CD4-positive, alpha-beta T cell (primary cell): ENCODE results near the gene LYPD3. TPM values are rescaled to one million over a fixed set of nuclear protein-coding genes. Genes with fewer than 3 reads are reported as not detected.

ENCODE experiments used
- ATAC-seq: fragments of 200-7000 bp; cut with Tn5 transposase; one replicate; pipeline ENCODE4 v1.10.0; 2022; ENCODE audit warnings: mild to moderate bottlenecking; ENCODE audit not compliant: poor library complexity
- CTCF ChIA-PET: fragments of 350-600 bp; sonication (Branson Sonifier 250); formaldehyde crosslinking; loops from one replicate; lab custom pipeline; 2021; ENCODE audit warnings: antibody characterized with exemption, inconsistent platforms; lab: Charles Lee
- POLR2A ChIA-PET: fragments of 350-600 bp; sonication (Branson Sonifier 250); formaldehyde crosslinking; loops from one replicate; lab custom pipeline; 2021; ENCODE audit warnings: antibody characterized with exemption, inconsistent platforms; lab: Charles Lee
- DNase-seq, 14 experiments: peaks; one replicate each; pipeline ENCODE4 v3.0.0-alpha.2; 2013 to 2020; ENCODE audit warnings: mixed read lengths in 2 of 14
- H3K27ac ChIP-seq, 2 donors: one replicate each; pipeline versions ENCODE4 v1.5.1 to v1.7.0; 2013; ENCODE audit warnings: low read length in 2 of 2, low read depth in 1 of 2, mild to moderate bottlenecking in 1 of 2
- H3K27me3 ChIP-seq, 2 experiments: 1 replicate in 1 of 2; 2 replicates in 1 of 2; pipeline versions ENCODE4 v1.6.1 to v1.7.0; 2013; ENCODE audit warnings: low read length in 2 of 2, control low read depth in 1 of 2, mild to moderate bottlenecking in 1 of 2, moderate library complexity in 1 of 2; ENCODE audit not compliant: insufficient read depth in 2 of 2, control insufficient read depth in 1 of 2
- H3K36me3 ChIP-seq: one replicate; pipeline ENCODE4 v1.6.1; 2013; ENCODE audit warnings: low read length, control low read depth; ENCODE audit not compliant: insufficient read depth
- H3K4me1 ChIP-seq: one replicate; pipeline ENCODE4 v1.6.1; 2013; ENCODE audit warnings: low read length, control low read depth; ENCODE audit not compliant: insufficient read depth
- H3K4me3 ChIP-seq: one replicate; pipeline ENCODE4 v1.5.1; 2013; ENCODE audit warnings: mild to moderate bottlenecking, low read length, moderate library complexity
- H3K9me3 ChIP-seq, 2 experiments: 1 replicate in 1 of 2; 2 replicates in 1 of 2; pipeline versions ENCODE4 v1.6.1 to v1.7.0; 2013; ENCODE audit warnings: low read length in 2 of 2, mild to moderate bottlenecking in 2 of 2, control low read depth in 1 of 2, moderate library complexity in 1 of 2; ENCODE audit not compliant: control insufficient read depth in 1 of 2, insufficient read depth in 1 of 2
- H3K27ac Mint-ChIP-seq: one replicate; pipeline ENCODE4 v1.8.0; 2020; ENCODE audit warnings: mixed read lengths
- H3K27me3 Mint-ChIP-seq: one replicate; pipeline ENCODE4 v1.8.0; 2021; ENCODE audit warnings: mixed read lengths
- H3K36me3 Mint-ChIP-seq: one replicate; pipeline ENCODE4 v1.8.0; 2021; ENCODE audit warnings: low read depth, mixed read lengths
- H3K4me1 Mint-ChIP-seq: one replicate; pipeline ENCODE4 v1.8.0; 2021; ENCODE audit warnings: low read depth, mixed read lengths
- H3K4me3 Mint-ChIP-seq: one replicate; pipeline ENCODE4 v1.8.0; 2020; ENCODE audit warnings: mild to moderate bottlenecking, mixed read lengths
- H3K9me3 Mint-ChIP-seq: one replicate; pipeline ENCODE4 v1.8.0; 2020; ENCODE audit warnings: mixed read lengths
- intact Hi-C, 2 experiments: fragments of 100-400 bp; cut with DNase I in 1 of 2; cut with micrococcal nuclease in 1 of 2; formaldehyde crosslinking; loops; one replicate each; pipeline versions ENCODE4 v1.15.1 to v1.9.0; 2023 to 2025; cut with DNase I, micrococcal nuclease
- total RNA-seq, 174 experiments: library from RNA in 2 of 174; stranded (reverse) in 2 of 174; gene quantifications; one replicate each; pipeline ENCODE4 v1.2.3 and lab custom pipeline; 2021 to 2026
- TF ChIP-seq, protein P1 (sequence below): fragments of 200-600 bp; IDR thresholded peaks from one replicate; pipeline ENCODE4 v1.8.0; 2022; ENCODE audit warnings: antibody characterized with exemption, mild to moderate bottlenecking

LYPD3 gene
- total RNA-seq, 2 experiments from 2014 or later: 35.6 to 37.3 TPM

DNA sequence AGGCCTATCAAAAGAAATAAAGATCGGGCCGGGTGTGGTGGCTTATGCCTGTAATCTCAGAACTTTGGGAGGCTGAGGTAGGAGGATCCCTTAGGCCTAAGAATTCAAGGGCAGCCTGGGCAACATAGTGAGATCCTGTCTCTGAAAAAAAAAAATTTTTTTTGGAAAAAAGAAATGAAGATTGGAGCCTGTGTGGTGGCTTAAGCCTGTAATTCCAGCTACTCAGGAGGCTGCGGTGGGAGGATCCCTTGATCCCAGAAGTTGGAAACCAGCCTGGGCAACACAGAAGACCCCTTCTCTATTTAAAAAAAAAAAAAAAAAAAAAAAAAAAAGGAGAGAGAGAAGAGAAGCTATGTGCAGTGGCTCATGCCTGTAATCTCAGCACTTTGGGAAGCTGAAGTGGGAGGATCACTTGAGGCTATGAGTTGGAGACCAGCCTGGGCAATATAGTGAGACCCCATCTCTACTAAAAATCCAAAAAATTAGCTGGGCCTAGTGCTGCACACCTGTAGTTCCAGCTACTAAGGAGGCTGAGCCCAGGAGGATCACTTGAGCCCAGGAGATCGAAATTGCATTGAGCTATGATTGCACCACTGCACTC lies 14.7 kb upstream of the LYPD3 start:
- H3K4me3 ChIP-seq: no peak overlapping the region
- H3K9me3 ChIP-seq: no peaks in the 10 kb centered on the region
- peaks cover 14% of the 10 kb centered on the region for H3K36me3 ChIP-seq
- peaks cover 44% of the 10 kb centered on the region for H3K36me3 Mint-ChIP-seq
- intact Hi-C loops: loop anchor here in 1 of 2 experiments (2.0 kb wide), 1 partner anchor 21 kb away; no protein-coding TSS in a partner anchor
- no peak overlapping the region for H3K27ac Mint-ChIP-seq
- H3K4me1 ChIP-seq: peaks cover 11% of the 10 kb centered on the region
- no peaks in the 10 kb centered on the region for H3K27me3 ChIP-seq
- no peaks in the 10 kb centered on the region for H3K27me3 Mint-ChIP-seq
- DNase-seq (no peak), ATAC-seq (no peak)
- H3K4me3 Mint-ChIP-seq: no peak overlapping the region
- H3K9me3 Mint-ChIP-seq: no peaks in the 10 kb centered on the region
- peaks cover 6% of the 10 kb centered on the region for H3K4me1 Mint-ChIP-seq
- CTCF ChIA-PET: interaction anchor here (0.6 to 1.5 kb wide), 3 partner anchors 24 to 207 kb away, joined by 4 to 5 read pairs (median 4); partner anchors contain the start of gene PHLDB3
- TF ChIP-seq, protein P1, sequence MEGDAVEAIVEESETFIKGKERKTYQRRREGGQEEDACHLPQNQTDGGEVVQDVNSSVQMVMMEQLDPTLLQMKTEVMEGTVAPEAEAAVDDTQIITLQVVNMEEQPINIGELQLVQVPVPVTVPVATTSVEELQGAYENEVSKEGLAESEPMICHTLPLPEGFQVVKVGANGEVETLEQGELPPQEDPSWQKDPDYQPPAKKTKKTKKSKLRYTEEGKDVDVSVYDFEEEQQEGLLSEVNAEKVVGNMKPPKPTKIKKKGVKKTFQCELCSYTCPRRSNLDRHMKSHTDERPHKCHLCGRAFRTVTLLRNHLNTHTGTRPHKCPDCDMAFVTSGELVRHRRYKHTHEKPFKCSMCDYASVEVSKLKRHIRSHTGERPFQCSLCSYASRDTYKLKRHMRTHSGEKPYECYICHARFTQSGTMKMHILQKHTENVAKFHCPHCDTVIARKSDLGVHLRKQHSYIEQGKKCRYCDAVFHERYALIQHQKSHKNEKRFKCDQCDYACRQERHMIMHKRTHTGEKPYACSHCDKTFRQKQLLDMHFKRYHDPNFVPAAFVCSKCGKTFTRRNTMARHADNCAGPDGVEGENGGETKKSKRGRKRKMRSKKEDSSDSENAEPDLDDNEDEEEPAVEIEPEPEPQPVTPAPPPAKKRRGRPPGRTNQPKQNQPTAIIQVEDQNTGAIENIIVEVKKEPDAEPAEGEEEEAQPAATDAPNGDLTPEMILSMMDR: no peak
- H3K27ac ChIP-seq: no peak overlapping the region
- POLR2A ChIA-PET: interaction anchor here (3.5 kb wide), 1 partner anchor 16 kb away, joined by 14 read pairs; no protein-coding TSS in a partner anchor

DNA sequence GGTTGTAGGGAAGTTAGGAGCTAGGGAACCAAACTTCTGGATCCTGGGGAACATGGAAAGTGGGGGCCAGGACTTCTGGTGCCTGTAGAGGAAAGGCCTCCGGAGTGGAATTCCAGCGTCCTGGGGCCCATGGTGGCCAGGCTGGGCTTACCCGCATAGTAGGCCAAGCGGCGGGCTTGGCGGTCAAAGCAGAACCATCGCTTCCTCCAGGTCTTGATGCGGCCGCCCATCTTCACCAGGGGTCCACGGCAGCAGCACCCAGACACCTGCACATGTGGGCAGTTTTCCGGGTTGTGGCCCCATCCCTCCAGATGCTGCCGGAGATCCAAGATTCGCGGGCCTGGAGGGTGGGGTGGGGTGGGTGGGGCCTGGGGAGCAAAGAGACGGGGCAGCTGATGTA lies 13.8 kb upstream of the LYPD3 start:
- intact Hi-C loops: no loop called here
- H3K27me3 ChIP-seq: no peaks in the 10 kb centered on the region
- Mint-ChIP-seq H3K27me3 (no peaks in the 10 kb centered on the region), H3K36me3 (peaks cover 44% of the 10 kb centered on the region), H3K4me3 (no peak overlapping the region), H3K4me1 (peaks cover 11% of the 10 kb centered on the region), H3K27ac (no peak overlapping the region), H3K9me3 (no peaks in the 10 kb centered on the region)
- ATAC-seq (no peak), DNase-seq (no peak)
- TF ChIP-seq, protein P1: no peak
- H3K36me3 ChIP-seq: peaks cover 14% of the 10 kb centered on the region
- ChIA-PET CTCF (interaction anchor here (1.5 kb wide), 1 partner anchor 25 kb away, joined by 4 read pairs; the partner anchor contains the start of gene PHLDB3), POLR2A (interaction anchor here (3.5 kb wide), 1 partner anchor 16 kb away, joined by 14 read pairs; no protein-coding TSS in a partner anchor)
- no peak overlapping the region for H3K4me3 ChIP-seq
- H3K9me3 ChIP-seq: no peaks in the 10 kb centered on the region
- H3K4me1 ChIP-seq: peaks cover 19% of the 10 kb centered on the region
- no peak overlapping the region for H3K27ac ChIP-seq

DNA sequence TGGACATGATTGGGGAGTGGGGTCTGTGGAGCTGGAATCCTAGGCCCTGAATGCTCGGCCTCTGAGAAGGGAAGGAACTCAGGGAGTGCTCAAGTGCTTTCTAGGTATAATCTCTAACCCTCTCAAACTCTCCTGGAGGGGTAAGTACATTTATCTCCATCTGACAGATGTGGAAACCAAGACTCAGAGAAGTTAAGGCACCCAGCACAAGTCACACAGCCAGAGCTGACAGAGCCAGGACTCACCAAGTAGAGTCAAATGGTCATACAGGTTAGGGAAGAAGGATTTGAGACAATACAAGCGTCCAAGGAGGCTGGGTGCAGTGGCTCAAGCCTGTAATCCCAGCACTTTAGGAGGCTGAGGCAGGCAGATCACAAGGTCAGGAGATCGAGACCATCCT lies 12.9 kb upstream of the LYPD3 start:
- H3K36me3 Mint-ChIP-seq: peaks cover 39% of the 10 kb centered on the region
- TF ChIP-seq, protein P1: no peak
- peaks cover 20% of the 10 kb centered on the region for H3K4me1 Mint-ChIP-seq
- H3K4me1 ChIP-seq: peaks cover 19% of the 10 kb centered on the region
- no peak overlapping the region for H3K27ac ChIP-seq
- H3K27me3 ChIP-seq: no peaks in the 10 kb centered on the region
- H3K27me3 Mint-ChIP-seq: no peaks in the 10 kb centered on the region
- no peak overlapping the region for H3K4me3 ChIP-seq
- intact Hi-C loops: no loop called here
- DNase-seq (no peak), ATAC-seq (no peak)
- no peak overlapping the region for H3K4me3 Mint-ChIP-seq
- no peaks in the 10 kb centered on the region for H3K9me3 Mint-ChIP-seq
- ChIA-PET CTCF (no interaction called here), POLR2A (interaction anchor here (3.5 kb wide), 1 partner anchor 15 kb away, joined by 14 read pairs; no protein-coding TSS in a partner anchor)
- peaks cover 14% of the 10 kb centered on the region for H3K36me3 ChIP-seq
- H3K9me3 ChIP-seq: no peaks in the 10 kb centered on the region
- peak overlapping the region; percentile 31 for H3K27ac Mint-ChIP-seq
